NCI-H1048 (cell line): ENCODE results near the gene NANS.
A peak's percentile ranks its signal among the peaks of the same experiment; 100 is the strongest.
"Not testable (repeated sequence)": the region's sequence is repeated elsewhere in the genome, so short reads cannot be mapped to it uniquely, and the experiment has no call there.

ENCODE experiments used
- DNase-seq: peaks from one replicate; lab custom pipeline; 2025; lab: John Stamatoyannopoulos, UW

NANS gene

DNA sequence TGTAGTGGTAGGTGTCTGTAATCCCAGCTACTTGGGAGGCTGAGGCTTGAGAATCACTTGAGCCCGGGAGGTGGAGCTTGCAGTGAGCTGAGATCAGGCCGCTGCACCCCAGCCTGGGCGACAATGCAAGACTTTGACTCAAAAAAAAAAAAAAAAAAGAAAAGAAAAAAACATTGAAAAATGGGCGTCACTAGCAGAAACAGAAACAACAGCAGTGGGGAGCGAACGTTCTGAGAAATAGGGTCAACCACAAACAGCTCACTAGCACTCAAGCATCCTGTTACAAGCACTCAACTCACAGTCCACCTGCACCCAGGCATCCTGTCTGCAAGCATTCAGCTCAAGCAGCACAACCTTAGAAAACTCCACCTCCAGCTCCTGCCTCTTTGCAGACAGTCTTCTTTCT is 45.3 kb downstream of the NANS start:
- DNase-seq, result no peak

- no peak for DNase-seq
Observed at GRCh38 chr9:98104445-98104881, 47.9 kb downstream of the NANS start.

- no peak for DNase-seq
Observed at GRCh38 chr9:98105006-98105405, 48.5 kb downstream of the NANS start.

- DNase-seq, result no peak
Observed at GRCh38 chr9:98107926-98108325, 51.4 kb downstream of the NANS start.

GRCh38 chr9:98108531-98109031 is 52.0 kb downstream of the NANS start:
- DNase-seq, result no peak

DNA sequence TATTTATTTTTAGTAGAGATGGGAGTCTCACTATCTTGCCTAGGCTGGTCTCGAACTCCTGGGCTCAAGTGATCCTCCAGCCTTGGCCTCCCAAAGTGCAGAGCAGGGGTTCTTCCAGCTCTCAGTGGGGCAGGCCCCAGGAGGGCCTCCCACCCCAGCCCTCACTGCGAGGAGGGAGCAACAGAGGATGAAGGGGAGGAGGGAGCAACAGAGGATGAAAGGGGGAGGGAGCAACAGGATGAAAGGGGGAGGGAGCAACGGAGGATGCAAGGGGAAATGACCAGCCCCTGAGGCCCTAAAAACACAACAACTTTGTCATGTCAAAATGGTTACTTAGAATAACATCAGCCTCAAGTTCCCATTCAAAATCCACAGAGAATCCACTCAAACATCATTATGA is 52.5 kb downstream of the NANS start:
- no peak for DNase-seq

DNA sequence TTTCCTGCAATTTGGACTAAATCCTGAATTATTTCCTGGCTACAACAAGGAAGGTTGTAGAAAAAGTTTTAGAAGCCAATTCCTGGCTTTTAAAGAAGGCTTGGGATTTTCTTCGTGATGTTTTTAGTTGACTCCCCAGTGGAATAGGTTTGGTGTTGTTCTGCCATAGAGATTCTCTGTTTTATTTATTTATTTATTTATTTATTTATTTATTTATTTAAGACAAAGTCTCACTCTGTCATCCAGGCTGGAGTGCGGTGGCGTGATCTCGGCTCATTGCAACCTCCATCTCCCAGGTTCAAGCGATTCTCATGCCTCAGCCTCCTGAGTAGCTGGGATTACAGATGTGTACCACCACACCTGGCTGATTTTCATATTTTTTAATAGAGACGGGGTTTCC is 60.6 kb downstream of the NANS start:
- DNase-seq, result not testable (repeated sequence)

GRCh38 chr9:98117984-98118639 is 61.6 kb downstream of the NANS start:
- DNase-seq, result no peak

GRCh38 chr9:98118640-98119601 is 62.4 kb downstream of the NANS start, which contains the start of gene TRIM14:
Gene TRIM14 (minus strand): TSS chr9:98119222. CDS start chr9:98119188, 34 bp downstream.
- DNase-seq, result peak; percentile 64

- DNase-seq, result no peak
Observed at GRCh38 chr9:98120476-98120875, 63.9 kb downstream of the NANS start.

GRCh38 chr9:98121058-98121457 is 64.5 kb downstream of the NANS start:
- DNase-seq, result no peak

- DNase-seq, result not testable (repeated sequence)
Observed at GRCh38 chr9:98124091-98124490, 67.6 kb downstream of the NANS start.

DNA sequence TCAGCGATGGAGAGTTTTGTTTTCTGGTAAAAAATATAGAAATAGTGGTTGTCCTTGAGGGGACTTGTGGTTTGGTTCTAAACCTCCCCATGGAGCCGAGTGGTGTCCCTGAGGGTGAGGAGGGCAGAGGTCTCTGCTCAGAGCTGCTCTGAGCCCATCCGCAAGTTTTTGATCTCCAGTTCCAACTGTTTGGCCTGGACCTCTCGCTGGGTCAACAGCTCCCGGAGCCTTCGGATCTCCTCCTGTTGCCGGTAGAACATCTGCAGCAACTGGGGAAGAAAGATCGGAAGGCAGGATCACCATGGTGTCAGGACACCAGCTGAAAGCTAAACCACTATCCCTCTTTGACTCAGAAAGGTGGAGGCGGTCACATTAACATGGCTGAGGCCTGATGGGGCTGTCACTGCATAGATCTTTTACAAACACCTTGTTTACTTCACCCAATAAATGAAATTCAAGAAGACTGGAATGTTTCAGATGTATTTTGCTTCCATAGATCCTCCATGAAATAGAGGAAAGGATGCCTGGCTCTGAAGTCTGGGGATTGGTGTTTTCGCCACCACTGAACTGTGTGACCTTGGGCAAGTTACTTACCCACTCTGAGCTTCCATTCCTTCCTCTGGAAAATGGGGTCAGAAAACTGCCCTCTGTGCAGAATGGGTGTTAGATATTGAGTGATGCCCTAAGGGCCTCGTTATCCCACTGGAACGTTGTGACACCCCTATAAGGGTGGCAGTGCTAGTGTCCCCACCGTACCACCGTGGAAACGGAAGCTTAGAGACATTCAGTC is 68.3 kb downstream of the NANS start:
- no peak for DNase-seq

GRCh38 chr9:98127226-98127625 is 70.7 kb downstream of the NANS start:
- DNase-seq, result no peak

DNA sequence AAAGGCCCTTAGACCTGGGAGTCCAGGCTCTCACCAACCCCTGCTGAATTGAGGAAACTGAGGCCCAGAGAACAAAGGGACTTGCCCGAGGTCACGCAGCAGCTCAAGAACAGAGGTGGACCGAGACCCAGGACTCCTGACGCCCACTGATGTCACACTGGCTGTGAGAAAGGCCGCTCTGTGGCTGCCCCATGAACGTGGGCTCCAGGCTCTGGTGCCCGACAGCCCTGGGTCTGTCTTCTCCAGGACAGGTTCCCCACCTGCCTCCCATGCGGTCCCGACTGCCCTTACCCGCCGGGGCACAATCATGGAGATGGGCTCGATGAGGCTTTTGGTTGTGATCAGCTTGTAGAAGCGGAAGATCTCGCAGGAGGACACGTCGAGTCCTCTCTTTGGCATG is 71.8 kb downstream of the NANS start:
- DNase-seq, result no peak

DNA sequence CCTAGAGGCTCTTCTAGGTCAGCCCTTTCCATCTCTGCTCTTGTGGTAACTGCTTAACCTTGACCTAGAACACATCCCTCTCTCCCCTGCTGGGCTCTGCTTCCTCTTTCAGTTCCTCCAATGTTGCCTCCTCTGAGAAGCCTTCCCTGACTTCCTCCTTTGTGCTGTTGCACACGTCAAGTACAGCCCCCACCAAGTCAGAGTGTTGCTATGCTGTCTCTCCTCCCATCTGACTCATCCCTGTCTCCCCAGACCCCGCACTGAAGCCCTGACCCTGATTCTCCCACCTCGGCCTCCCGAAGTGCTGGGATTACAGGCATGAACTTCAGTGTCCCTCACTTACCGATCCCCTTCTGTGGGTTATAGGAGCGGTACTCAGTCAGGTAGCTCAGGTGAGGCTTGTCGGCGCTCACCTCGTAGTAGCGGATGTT is 72.9 kb downstream of the NANS start:
- DNase-seq, result no peak

DNA sequence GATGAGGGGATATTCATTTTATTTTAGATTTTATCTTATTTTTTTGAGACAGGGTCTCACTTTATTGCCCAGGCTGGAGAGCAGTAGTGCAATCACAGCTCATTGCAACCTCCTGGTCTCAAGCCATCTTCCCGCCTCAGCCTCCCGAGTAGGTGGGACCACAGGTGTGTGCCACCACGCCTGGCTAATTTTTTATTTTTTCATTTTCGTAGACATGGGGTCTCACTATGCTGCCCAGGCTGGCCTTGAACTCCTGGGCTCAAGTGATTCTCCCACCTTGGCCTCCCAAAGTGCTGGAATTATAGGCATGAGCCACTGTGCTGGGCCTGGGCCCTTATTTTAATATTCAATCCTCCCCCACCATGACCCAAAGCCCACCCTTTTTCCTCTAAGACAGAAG is 73.5 kb downstream of the NANS start:
- not testable (repeated sequence) for DNase-seq

GRCh38 chr9:98130576-98131228 is 74.2 kb downstream of the NANS start:
- DNase-seq, result no peak

- no peak for DNase-seq
Observed at GRCh38 chr9:98132158-98132557, 75.6 kb downstream of the NANS start.
